ENCODE results near the gene NAA11. TPM values are rescaled to one million over a fixed set of nuclear protein-coding genes. Genes with fewer than 3 reads are reported as not detected.

The NAA11 gene
- total RNA-seq, 1 experiment from 2014 or later = not detected

DNA sequence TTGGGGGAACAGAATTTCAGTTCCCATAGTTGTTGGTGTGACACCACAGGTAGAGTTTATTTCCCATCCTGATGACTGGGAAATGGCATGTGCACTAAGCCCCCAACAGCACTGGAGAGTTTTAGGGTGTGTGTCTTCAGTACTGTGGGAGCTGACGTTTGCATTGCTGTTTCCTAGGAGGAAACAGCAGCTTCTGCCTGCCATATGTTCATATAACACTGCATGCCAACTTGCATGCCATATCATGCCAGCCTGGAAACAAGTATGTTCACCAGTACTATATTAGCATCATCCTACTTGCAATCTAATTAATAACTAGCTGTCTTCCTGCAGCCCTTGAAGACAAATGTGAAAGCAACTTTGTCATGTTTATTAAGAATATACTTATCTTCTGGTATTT lies 58.2 kb downstream of the NAA11 start:
- H2BK12ac ChIP-seq (ENCODE audit: insufficient read length, low read depth, low read length) = no peak overlapping the region
- no peaks in the 10 kb centered on the region for H3K27me3 Mint-ChIP-seq (ENCODE audit: low read depth)

More for the DNA sequence above, 58.2 kb downstream of the NAA11 start:
- Histone ChIP-seq H3T11ph (ENCODE audit: low read length) (no peak overlapping the region), H3K4me2 (ENCODE audit: insufficient read depth, insufficient read length, low read length) (no peak overlapping the region), H3K18ac (ENCODE audit: insufficient read length, low read depth, low read length) (no peak overlapping the region), H3K23me2 (ENCODE audit: insufficient read length, low read depth, low read length, poor library complexity, severe bottlenecking) (no peaks in the 10 kb centered on the region), H2BK15ac (ENCODE audit: low read depth, low read length) (no peak overlapping the region), H3K9ac (ENCODE audit: extremely low read depth, insufficient read length, low read length) (no peak overlapping the region), H3K14ac (ENCODE audit: insufficient read depth, low read length) (no peak overlapping the region), H4K5ac (ENCODE audit: insufficient read length, low read depth, low read length) (no peak overlapping the region), H4K91ac (ENCODE audit: insufficient read length, low read depth, low read length) (no peak overlapping the region), H2BK20ac (ENCODE audit: low read depth, low read length, poor library complexity, severe bottlenecking) (no peak overlapping the region), H3K79me2 (ENCODE audit: insufficient read depth, low read length) (no peaks in the 10 kb centered on the region), H2BK120ac (ENCODE audit: low read depth, low read length, poor library complexity, severe bottlenecking) (no peak overlapping the region), H3K79me1 (ENCODE audit: insufficient read depth, low read depth, low read length, poor library complexity, severe bottlenecking) (no peaks in the 10 kb centered on the region), H2AK5ac (ENCODE audit: insufficient read length, low read length) (no peak overlapping the region), H4K20me1 (ENCODE audit: control insufficient read depth, insufficient read depth, insufficient read length) (no peaks in the 10 kb centered on the region), H2BK5ac (ENCODE audit: insufficient read length, low read length) (no peak overlapping the region), H3K4ac (ENCODE audit: low read depth, low read length) (no peak overlapping the region), H2AFZ (ENCODE audit: low read length) (no peak overlapping the region), H3K27ac (ENCODE audit: insufficient read length, low read depth, low read length) (no peak overlapping the region), H4K8ac (replicated peaks; ENCODE audit: insufficient read length, low read depth, low read length) (no peak overlapping the region), H3K23ac (ENCODE audit: insufficient read length, low read depth, low read length) (no peak overlapping the region), H3K27me3 (ENCODE audit: insufficient read depth, low read length) (no peaks in the 10 kb centered on the region), H3K4me1 (ENCODE audit: insufficient read depth, low read length) (no peaks in the 10 kb centered on the region), H3K56ac (ENCODE audit: insufficient read length, low read depth, low read length) (no peak overlapping the region), H3K9me3 (ENCODE audit: control insufficient read depth, low read depth, low read length) (no peaks in the 10 kb centered on the region)
- Mint-ChIP-seq H3K36me3 (ENCODE audit: insufficient read depth in 1 of 3, low read depth in 3 of 3) (no peaks in the 10 kb centered on the region), H3K4me3 (no peak overlapping the region), H3K4me1 (no peaks in the 10 kb centered on the region), H3K27ac (no peak overlapping the region), H3K9me3 (no peaks in the 10 kb centered on the region)
- DNase-seq = no peak
- no CpG with 5 or more reads among the region's 1 CpG for WGBS (ENCODE audit: extremely low coverage, insufficient read length, low lambda C conversion rate)
- TF ChIP-seq, protein P1, sequence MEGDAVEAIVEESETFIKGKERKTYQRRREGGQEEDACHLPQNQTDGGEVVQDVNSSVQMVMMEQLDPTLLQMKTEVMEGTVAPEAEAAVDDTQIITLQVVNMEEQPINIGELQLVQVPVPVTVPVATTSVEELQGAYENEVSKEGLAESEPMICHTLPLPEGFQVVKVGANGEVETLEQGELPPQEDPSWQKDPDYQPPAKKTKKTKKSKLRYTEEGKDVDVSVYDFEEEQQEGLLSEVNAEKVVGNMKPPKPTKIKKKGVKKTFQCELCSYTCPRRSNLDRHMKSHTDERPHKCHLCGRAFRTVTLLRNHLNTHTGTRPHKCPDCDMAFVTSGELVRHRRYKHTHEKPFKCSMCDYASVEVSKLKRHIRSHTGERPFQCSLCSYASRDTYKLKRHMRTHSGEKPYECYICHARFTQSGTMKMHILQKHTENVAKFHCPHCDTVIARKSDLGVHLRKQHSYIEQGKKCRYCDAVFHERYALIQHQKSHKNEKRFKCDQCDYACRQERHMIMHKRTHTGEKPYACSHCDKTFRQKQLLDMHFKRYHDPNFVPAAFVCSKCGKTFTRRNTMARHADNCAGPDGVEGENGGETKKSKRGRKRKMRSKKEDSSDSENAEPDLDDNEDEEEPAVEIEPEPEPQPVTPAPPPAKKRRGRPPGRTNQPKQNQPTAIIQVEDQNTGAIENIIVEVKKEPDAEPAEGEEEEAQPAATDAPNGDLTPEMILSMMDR (conservative IDR thresholded peaks at IDR 0.05) = no peak

Other genes with a start within 250 kb of the NAA11 start
- gene GK2, start 82.2 kb upstream of the NAA11 start, total RNA-seq (2021) = not detected in 2 replicates

All from H9 (cell line).